GM18508 (cell line): Measurements from ENCODE around the gene EVC.

ENCODE experiments used
- ATAC-seq: cut with Tn5 transposase; IDR thresholded peaks from one replicate; pipeline ENCODE4 v1.9.1; 2021; ENCODE audit warnings: moderate number of reproducible peaks; ENCODE audit not compliant: insufficient read depth, unreplicated experiment

The EVC gene

GRCh38 chr4:5753766-5754528 lies 42.9 kb downstream of the EVC start:
- ATAC-seq: no peak

GRCh38 chr4:5754529-5754881 lies 43.5 kb downstream of the EVC start:
- no peak for ATAC-seq

- no peak for ATAC-seq
Measured at GRCh38 chr4:5755161-5755560, 44.2 kb downstream of the EVC start.

GRCh38 chr4:5755679-5756078 lies 44.7 kb downstream of the EVC start:
- ATAC-seq: no peak

- ATAC-seq: no peak
Measured at GRCh38 chr4:5756271-5756670, 45.3 kb downstream of the EVC start.

GRCh38 chr4:5757091-5757490 lies 46.1 kb downstream of the EVC start:
- ATAC-seq: no peak

- no peak for ATAC-seq
Measured at GRCh38 chr4:5757536-5757935, 46.5 kb downstream of the EVC start.

- ATAC-seq: no peak
Measured at GRCh38 chr4:5757954-5758353, 47.0 kb downstream of the EVC start.

GRCh38 chr4:5758741-5759140 lies 47.7 kb downstream of the EVC start:
- ATAC-seq: no peak

- no peak for ATAC-seq
Measured at GRCh38 chr4:5759236-5760075, 48.5 kb downstream of the EVC start.

GRCh38 chr4:5760246-5760645 lies 49.2 kb downstream of the EVC start:
- ATAC-seq: no peak

- ATAC-seq: no peak
Measured at GRCh38 chr4:5760936-5761480, 50.0 kb downstream of the EVC start.

GRCh38 chr4:5770051-5770450 lies 59.0 kb downstream of the EVC start:
- no peak for ATAC-seq

- no peak for ATAC-seq
Measured at GRCh38 chr4:5772528-5773270, 61.7 kb downstream of the EVC start.

GRCh38 chr4:5773271-5773555 lies 62.2 kb downstream of the EVC start:
- no peak for ATAC-seq

- no peak for ATAC-seq
Measured at GRCh38 chr4:5774416-5775036, 63.5 kb downstream of the EVC start.

- no peak for ATAC-seq
Measured at GRCh38 chr4:5776510-5776909, 65.5 kb downstream of the EVC start.

GRCh38 chr4:5780831-5781480 lies 70.0 kb downstream of the EVC start:
- ATAC-seq: no peak

- no peak for ATAC-seq
Measured at GRCh38 chr4:5781691-5782090, 70.7 kb downstream of the EVC start.

GRCh38 chr4:5782829-5783476 lies 72.0 kb downstream of the EVC start:
- ATAC-seq: no peak
